ENCODE measurements around the gene LAMA3. TPM values are rescaled to one million over a fixed set of nuclear protein-coding genes. Genes with fewer than 3 reads are reported as not detected.

The LAMA3 gene
- total RNA-seq, 2 donors from 2014 or later: 33.2 to 98.0 TPM

DNA sequence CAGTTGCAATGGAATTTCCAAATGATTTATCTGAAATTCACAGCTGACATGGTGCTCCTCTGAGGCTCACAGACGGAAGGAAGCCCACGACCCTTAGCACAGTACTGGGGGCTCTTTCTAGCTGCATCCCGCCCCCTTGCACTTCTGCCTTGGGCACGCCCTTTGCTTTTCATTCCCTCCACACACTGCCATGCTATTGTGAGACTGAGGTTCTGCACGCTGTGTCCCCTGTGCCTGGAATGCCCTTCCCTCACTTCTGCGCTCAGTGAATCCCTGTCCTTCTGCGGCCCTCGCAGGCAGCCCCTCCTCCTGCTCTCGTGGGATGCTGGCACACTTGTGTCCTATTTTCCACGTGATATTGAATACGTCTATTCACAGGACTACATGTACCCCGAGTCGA is 189.9 kb downstream of the LAMA3 start:
- no peak for ATAC-seq
- no peak for DNase-seq
- intact Hi-C loops (cut with DNase I, micrococcal nuclease): no loop called here

DNA sequence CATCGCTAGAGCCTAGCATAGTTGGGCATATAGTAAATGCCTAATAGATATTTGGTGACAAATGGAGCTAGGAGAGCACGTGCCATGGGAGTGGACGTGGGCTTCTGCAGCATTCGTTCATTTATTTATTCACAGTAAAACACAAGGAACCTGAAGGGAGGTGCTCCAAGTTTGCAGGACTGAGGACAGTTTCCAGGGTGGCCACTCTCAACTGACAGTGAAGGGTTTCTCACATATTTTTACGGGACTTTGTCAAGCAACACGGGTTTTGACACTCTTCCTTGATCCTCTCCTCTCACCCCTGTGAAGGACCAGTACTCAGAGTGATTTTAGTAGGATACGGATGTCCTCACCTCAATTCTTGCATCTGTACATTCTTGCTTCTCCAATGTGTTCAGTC is 190.3 kb downstream of the LAMA3 start:
- ATAC-seq: no peak
- DNase-seq: no peak
- intact Hi-C loops (cut with DNase I, micrococcal nuclease): no loop called here

GRCh38 chr18:23879966-23880565 is 190.8 kb downstream of the LAMA3 start:
- ATAC-seq (no peak), DNase-seq (no peak)
- intact Hi-C loops (cut with DNase I, micrococcal nuclease): no loop called here

DNA sequence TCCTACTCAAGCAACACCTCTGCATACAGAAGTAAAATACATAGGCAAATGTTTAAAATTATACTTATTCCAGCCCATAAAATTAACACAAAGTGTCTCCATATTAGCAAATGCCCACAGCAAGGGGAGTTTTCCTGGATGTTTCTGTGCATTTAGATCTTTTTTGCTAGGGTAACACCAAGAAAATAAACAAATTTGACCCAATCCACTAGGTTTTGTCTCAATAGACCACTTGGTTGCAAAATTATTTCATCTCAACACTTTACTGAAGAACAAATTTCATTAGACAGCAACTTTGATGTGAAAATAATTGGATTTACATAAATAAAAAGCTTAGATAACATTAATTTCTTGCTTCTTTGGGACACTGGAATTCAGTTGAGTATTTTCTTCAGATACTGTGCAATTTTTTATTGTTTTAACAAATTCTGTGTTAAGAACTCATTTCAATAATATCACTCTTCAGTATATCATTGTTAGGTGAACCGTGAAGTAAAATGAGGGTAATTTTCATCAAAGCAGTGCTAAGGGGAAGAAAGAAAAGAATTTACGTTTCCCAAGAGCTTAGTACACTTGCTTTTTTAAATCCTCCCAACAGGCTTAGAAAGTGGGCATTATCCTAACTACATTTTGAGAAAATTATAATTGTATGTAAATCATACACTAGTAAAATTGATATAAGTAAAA is 191.8 kb downstream of the LAMA3 start:
- ATAC-seq (no peak), DNase-seq (no peak)
- intact Hi-C loops (cut with DNase I, micrococcal nuclease): no loop called here

DNA sequence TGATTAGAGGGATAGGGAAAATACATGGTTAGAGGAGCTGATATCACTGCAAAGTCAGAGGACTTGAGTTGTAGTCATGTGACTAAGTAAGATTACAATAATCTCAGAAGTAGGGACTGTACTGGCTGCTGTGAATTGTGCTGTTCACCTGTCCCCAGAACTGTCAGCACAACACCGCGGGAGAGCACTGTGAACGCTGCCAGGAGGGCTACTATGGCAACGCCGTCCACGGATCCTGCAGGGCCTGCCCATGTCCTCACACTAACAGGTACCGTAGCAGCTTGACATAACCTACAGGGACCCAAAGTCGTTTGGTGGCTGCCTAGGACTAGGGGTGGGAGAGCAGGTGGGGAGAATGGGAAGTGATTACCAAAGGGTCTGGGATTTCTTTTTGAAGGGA is 192.5 kb downstream of the LAMA3 start:
- intact Hi-C loops (cut with DNase I, micrococcal nuclease): no loop called here

DNA sequence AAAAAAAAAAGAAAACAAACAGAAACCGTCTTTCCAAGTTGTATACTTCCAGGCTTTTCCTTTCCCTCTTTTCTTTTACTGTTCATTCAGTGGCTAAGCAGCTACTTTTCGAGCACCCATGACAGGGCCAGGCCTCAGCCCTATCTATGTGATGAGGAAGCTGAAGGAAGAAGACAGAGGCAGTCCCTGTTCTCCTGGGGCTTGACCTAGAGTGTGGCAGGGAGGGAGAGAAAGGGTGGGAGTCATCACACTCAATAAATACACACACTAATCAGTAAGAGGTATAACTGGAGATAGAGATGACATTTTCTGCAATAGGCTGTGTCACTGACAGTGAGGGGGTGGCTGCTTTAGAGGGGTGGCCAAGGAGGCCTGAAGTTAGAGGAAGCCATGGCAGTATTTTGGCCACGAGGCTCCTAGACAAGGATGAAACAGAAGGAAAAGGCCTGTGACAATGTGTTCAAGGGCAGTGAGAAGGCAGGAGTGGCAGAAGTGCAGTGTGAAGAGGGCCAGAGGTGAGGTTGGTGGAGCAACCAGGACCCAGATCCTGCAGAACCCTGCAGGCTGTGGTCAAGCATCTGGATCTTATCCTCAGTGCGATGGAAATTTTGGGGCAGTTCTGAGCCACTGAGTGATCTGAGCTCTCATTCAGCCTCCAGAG is 193.5 kb downstream of the LAMA3 start:
- intact Hi-C loops (cut with DNase I, micrococcal nuclease): no loop called here
- ATAC-seq (no peak), DNase-seq (no peak)

More for the DNA sequence above, 192.5 kb downstream of the LAMA3 start:
- ATAC-seq (no peak), DNase-seq (no peak)

GRCh38 chr18:23883277-23883790 is 194.1 kb downstream of the LAMA3 start:
- no peak for DNase-seq
- intact Hi-C loops (cut with DNase I, micrococcal nuclease): no loop called here
- no peak for ATAC-seq

- peak; percentile 68 to 73 for DNase-seq
- peak; percentile 80 for ATAC-seq
- intact Hi-C loops (cut with DNase I, micrococcal nuclease): no loop called here
These were observed 195.6 kb downstream of the LAMA3 start for GRCh38 chr18:23884681-23885375.

DNA sequence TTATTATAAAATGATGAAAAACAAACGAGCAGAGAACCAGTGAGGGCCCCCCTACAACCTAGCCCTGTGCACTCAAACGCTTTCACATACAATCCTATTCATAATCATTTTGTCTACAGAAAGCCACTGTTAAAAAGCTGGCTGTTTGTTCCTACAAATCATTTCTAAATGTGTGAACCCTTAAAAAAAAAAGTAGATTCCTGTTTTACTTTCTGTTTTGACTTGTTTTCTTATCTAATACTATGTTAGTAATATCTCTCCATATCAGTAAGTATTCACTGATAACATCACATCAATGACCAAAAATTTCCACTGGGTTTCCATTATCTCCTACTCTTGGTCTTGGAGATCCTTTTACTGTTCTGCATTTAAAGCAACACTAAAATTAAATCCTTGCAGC is 196.5 kb downstream of the LAMA3 start:
- intact Hi-C loops (cut with DNase I, micrococcal nuclease): no loop called here
- DNase-seq (no peak), ATAC-seq (no peak)

- no peak for DNase-seq
- ATAC-seq: no peak
- intact Hi-C loops (cut with DNase I, micrococcal nuclease): no loop called here
These were observed 197.8 kb downstream of the LAMA3 start for GRCh38 chr18:23887035-23887434.

DNA sequence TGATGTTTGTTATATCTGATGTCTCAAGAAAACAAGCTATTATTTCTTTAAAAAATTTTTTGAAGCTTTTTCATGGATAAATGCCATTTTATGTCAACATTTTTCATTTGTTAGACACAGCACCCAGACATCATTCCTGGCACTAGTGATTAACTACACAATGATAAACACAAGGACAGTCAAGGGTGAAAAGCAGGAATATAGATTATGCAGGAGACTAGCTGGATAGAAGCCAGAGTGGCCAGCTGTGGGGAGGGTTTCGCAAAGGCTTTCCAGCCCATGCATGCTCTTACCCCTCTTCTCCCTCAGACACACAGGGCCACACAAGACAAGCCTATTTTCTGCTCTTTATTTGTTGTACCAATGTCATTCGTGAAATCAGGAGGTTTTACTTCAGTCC is 198.2 kb downstream of the LAMA3 start:
- no peak for ATAC-seq
- intact Hi-C loops (cut with DNase I, micrococcal nuclease): no loop called here
- DNase-seq: no peak

GRCh38 chr18:23888881-23889280 is 199.6 kb downstream of the LAMA3 start:
- ATAC-seq (peak; percentile 87), DNase-seq (no peak)
- intact Hi-C loops (cut with DNase I, micrococcal nuclease): no loop called here

DNA sequence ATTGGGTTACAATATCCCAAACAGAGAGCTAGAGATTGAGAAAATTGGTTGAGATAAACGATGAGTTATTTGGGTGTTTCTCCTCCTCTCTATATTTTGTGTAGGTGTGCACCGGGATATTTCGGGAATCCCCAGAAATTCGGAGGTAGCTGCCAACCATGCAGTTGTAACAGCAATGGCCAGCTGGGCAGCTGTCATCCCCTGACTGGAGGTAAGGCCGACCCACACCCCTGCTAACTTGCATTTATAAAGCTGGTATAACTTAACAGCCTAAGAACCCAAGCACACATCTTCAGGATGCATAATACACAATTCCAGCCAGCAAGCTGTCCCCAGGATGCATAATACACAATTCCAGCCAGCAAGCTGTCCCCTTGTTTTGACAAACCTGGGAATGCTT is 200.7 kb downstream of the LAMA3 start:
- DNase-seq (no peak), ATAC-seq (no peak)
- intact Hi-C loops (cut with DNase I, micrococcal nuclease): no loop called here

DNA sequence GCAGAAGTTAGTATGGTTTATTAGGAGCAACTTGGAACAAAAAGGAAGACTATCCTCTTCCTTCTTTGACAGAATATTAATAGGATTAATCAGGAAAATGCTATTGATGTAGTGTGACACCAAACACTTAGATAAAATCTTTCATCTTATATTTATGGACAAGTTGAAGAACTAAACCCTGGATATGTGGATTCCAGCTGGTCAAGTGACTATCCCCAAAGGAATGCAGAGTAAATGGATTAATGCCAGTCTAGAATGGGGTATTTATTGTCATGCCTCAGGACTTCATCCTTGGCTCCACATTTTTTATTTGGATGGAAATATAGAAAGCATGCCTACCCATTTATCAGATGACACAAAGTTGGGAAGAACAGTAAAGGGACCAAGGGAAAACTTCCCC is 201.3 kb downstream of the LAMA3 start:
- intact Hi-C loops (cut with DNase I, micrococcal nuclease): no loop called here
- DNase-seq (no peak), ATAC-seq (no peak)

- intact Hi-C loops (cut with DNase I, micrococcal nuclease): no loop called here
- DNase-seq (no peak), ATAC-seq (peak; percentile 77)
These were observed 204.4 kb downstream of the LAMA3 start for GRCh38 chr18:23893653-23894052.

DNA sequence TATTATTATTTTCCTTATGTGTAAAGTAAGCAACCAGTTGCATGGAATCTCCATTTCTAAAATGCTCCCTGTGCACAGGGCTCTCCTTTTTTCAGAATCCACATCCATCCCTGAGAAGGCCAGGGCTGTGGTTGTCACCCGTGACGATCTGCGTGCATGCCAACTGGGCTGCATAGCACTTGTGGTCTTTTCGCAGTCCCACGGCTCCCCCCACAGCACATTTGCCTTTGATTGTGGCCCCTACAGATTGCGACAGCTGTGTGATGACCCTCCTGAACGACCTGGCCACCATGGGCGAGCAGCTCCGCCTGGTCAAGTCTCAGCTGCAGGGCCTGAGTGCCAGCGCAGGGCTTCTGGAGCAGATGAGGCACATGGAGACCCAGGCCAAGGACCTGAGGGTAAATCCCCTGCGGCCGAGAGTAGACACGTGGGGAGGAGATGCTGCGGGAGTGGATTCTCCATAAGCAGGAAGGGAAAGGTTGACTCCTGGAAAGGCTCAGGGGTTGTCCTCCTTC is 205.5 kb downstream of the LAMA3 start:
- DNase-seq: no peak
- no peak for ATAC-seq
- intact Hi-C loops (cut with DNase I, micrococcal nuclease): no loop called here

- DNase-seq: no peak
- intact Hi-C loops (cut with DNase I, micrococcal nuclease): no loop called here
- no peak for ATAC-seq
These were observed 208.0 kb downstream of the LAMA3 start for GRCh38 chr18:23897291-23897690.

DNA sequence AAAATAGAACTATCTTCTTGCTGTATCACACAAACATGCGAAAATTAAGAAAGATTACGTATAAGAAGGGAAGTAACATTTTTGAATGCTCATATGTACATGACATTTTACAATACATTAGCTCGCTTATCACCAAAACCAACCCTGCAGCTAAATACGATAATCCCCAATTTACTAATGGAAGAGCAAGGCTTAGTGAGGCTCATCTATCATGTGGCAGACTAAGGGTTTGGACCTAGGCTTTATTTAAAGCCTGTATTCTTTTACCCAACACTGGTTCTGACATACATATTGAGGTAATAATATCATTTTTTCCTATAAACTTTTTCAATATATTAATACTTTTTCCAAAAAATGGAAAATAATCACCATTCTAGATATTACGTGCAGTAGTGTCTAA is 208.5 kb downstream of the LAMA3 start:
- DNase-seq (no peak), ATAC-seq (no peak)
- intact Hi-C loops (cut with DNase I, micrococcal nuclease): no loop called here

GRCh38 chr18:23900994-23901393 is 211.7 kb downstream of the LAMA3 start:
- intact Hi-C loops (cut with DNase I, micrococcal nuclease): no loop called here
- DNase-seq (no peak), ATAC-seq (no peak)

Measured in left colon (tissue), 2 donors.